A673 (cell line): ENCODE measurements around the gene STYXL1. TPM values are rescaled to one million over a fixed set of nuclear protein-coding genes. Genes with fewer than 3 reads are reported as not detected.
A peak's percentile ranks its signal among the peaks of the same experiment; 100 is the strongest.

Source experiments
- BruUV-seq: library from RNA; stranded (reverse); fragments of 400-500 nt; replicated peaks from 2 replicates; lab custom pipeline; 2021; lab: Mats Ljungman, UMichigan
- CTCF ChIA-PET: fragments of 300-600 bp; sonication (Branson Sonifier 250); formaldehyde crosslinking; loops from one replicate; lab custom pipeline; 2022; ENCODE audit warnings: antibody characterized with exemption; lab: Charles Lee
- POLR2A ChIA-PET: fragments of 300-600 bp; sonication (Branson Sonifier 250); formaldehyde crosslinking; loops from one replicate; lab custom pipeline; 2022; ENCODE audit warnings: antibody characterized with exemption; ENCODE audit not compliant: low non-redundant PET; lab: Charles Lee
- DNase-seq: peaks from one replicate; pipeline ENCODE4 v3.0.0-alpha.2; 2015; ENCODE audit warnings: low spot score
- H3K27ac ChIP-seq: fragments of 200-600 bp; sonication (generic); 2 replicates; pipeline ENCODE4 v1.5.1; 2016; ENCODE audit warnings: mixed run types, low read depth, mild to moderate bottlenecking, mixed read lengths, antibody characterized with exemption, low read length; ENCODE audit not compliant: poor library complexity, severe bottlenecking
- H3K27me3 ChIP-seq: fragments of 200-600 bp; sonication (generic); replicated peaks from 2 replicates; pipeline ENCODE4 v1.6.1; 2017; ENCODE audit warnings: mixed run types, low read depth, mild to moderate bottlenecking, mixed read lengths, antibody characterized with exemption, low read length; ENCODE audit not compliant: insufficient read depth, poor library complexity
- H3K36me3 ChIP-seq: fragments of 200-600 bp; sonication (generic); 2 replicates; pipeline ENCODE4 v1.6.1; 2016; ENCODE audit warnings: mixed run types, mild to moderate bottlenecking, mixed read lengths, antibody characterized with exemption, low read length; ENCODE audit not compliant: insufficient read depth, poor library complexity, severe bottlenecking
- H3K4me1 ChIP-seq: fragments of 200-600 bp; sonication (generic); 2 replicates; pipeline ENCODE4 v1.6.1; 2017; ENCODE audit warnings: mixed run types, mild to moderate bottlenecking, mixed read lengths, antibody characterized with exemption, low read length; ENCODE audit not compliant: insufficient read depth, poor library complexity, severe bottlenecking
- H3K4me3 ChIP-seq: fragments of 200-600 bp; sonication (generic); 2 replicates; pipeline ENCODE4 v1.5.1; 2016; ENCODE audit warnings: low read depth, mixed run types, mild to moderate bottlenecking, mixed read lengths, low read length; ENCODE audit not compliant: poor library complexity, severe bottlenecking
- H3K9me3 ChIP-seq: fragments of 200-600 bp; sonication (generic); 2 replicates; pipeline ENCODE4 v1.6.1; 2016; ENCODE audit warnings: mixed run types, low read depth, mild to moderate bottlenecking, mixed read lengths, antibody characterized with exemption, low read length; ENCODE audit not compliant: poor library complexity, severe bottlenecking
- CTCF ChIP-seq: fragments of 300-800, 200-600 bp; sonication (generic); conservative IDR thresholded peaks from 2 replicates; pipeline ENCODE4 v1.5.1; 2017; ENCODE audit warnings: low read depth, mild to moderate bottlenecking, antibody characterized with exemption, low read length, moderate library complexity, mixed read lengths
- EZH2 ChIP-seq: fragments of 200-600 bp; sonication (generic); IDR thresholded peaks from 2 replicates; pipeline ENCODE4 v1.6.1; 2017; ENCODE audit warnings: borderline replicate concordance, low read depth, mild to moderate bottlenecking, mixed read lengths, antibody characterized with exemption, low read length; ENCODE audit not compliant: poor library complexity, severe bottlenecking
- intact Hi-C: fragments of 100-400 bp; cut with micrococcal nuclease; formaldehyde crosslinking; loops from one replicate; pipeline ENCODE4 v1.10.0; 2022; ENCODE audit not compliant: unreplicated experiment
- total RNA-seq: library from RNA; stranded (reverse); gene quantifications from 2 replicates; pipeline ENCODE4 v1.2.3, GENCODE V29; 2021

Gene STYXL1
- total RNA-seq, 1 experiment from 2014 or later = 36.3 TPM

DNA sequence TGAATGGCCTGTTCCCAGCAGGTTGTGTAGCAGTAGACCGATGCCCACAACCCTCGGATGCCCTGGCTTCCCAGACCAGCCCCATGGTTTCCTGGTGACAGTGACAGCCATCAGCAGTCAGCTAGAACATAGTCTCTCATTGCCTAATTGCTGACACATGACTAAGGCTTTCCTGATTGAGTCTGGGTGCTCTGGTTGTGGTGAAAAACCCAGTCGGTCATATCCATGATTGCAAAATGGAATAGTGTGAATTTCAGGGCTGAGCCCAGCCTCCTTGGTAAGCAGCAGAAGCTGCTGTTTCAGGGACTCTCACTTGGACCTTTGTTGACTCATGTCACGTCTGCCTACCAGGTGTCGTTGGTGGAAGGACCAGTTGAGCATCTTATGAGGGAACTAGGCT lies 96.3 kb downstream of the STYXL1 start:
- H3K27me3 ChIP-seq = no peaks in the 10 kb centered on the region
- DNase-seq = peak; percentile 40
- no peaks in the 10 kb centered on the region for H3K9me3 ChIP-seq
- ChIA-PET CTCF (no interaction called here), POLR2A (interaction anchor here (0.6 kb wide), 1 partner anchor 45 kb away, joined by 3 read pairs; no protein-coding TSS in a partner anchor)
- peaks cover 13% of the 10 kb centered on the region for H3K36me3 ChIP-seq
- intact Hi-C loops = no loop called here
- BruUV-seq = no TSS peak
- no peak overlapping the region for H3K27ac ChIP-seq
- TF ChIP-seq CTCF = no peak
- no peak for TF ChIP-seq EZH2
- H3K4me1 ChIP-seq = no peaks in the 10 kb centered on the region
- H3K4me3 ChIP-seq = no peak overlapping the region

DNA sequence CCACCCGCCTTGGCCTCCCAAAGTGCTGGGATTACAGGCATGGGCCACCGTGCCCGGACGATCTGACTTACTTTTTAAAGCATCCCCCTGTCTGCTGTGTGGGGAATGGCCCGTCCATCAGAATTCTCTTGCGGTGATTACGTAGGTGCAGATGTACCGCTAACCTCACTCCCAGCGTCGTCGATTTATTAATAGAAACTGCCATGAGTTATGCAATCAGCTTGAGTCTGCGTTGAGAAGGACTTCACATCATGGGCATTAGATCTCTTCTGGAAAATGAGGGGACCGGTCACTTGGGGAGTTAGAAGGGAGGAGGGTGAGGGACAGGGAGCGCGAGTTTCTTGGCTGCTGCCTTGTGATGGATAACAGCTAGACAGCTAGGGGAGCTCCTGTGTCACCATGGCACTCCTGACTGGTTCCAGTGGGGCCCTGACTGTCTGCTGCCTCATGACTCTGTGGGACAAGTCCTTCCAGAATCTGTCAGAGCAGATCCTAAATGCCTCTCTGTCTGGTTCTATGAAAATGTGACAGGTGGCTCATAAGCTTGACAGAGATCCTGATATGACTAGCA lies 97.6 kb downstream of the STYXL1 start:
- intact Hi-C loops = no loop called here
- POLR2A ChIA-PET = no interaction called here
- CTCF ChIA-PET = no interaction called here
- H3K27ac ChIP-seq = no peak overlapping the region
- H3K27me3 ChIP-seq = no peaks in the 10 kb centered on the region
- no peak overlapping the region for H3K4me3 ChIP-seq
- peaks cover 4% of the 10 kb centered on the region for H3K36me3 ChIP-seq
- no peak for DNase-seq
- H3K4me1 ChIP-seq = no peaks in the 10 kb centered on the region
- TF ChIP-seq CTCF (no peak), EZH2 (no peak)
- H3K9me3 ChIP-seq = no peaks in the 10 kb centered on the region
- BruUV-seq = no TSS peak

GRCh38 chr7:75948179-75948578 lies 99.6 kb downstream of the STYXL1 start:
- DNase-seq = no peak
- TF ChIP-seq CTCF = no peak
- TF ChIP-seq EZH2 = no peak
- Histone ChIP-seq H3K36me3 (no peaks in the 10 kb centered on the region), H3K27ac (no peak overlapping the region), H3K4me3 (no peak overlapping the region), H3K27me3 (no peaks in the 10 kb centered on the region), H3K9me3 (no peaks in the 10 kb centered on the region), H3K4me1 (no peaks in the 10 kb centered on the region)
- BruUV-seq = no TSS peak
- intact Hi-C loops = no loop called here
- ChIA-PET CTCF (no interaction called here), POLR2A (interaction anchor here (0.6 kb wide), 1 partner anchor 401 kb away, joined by 4 read pairs; no protein-coding TSS in a partner anchor)

Other genes starting within 250 kb of the STYXL1 start
- gene CCL24, start 234.2 kb downstream of the STYXL1 start, total RNA-seq = not detected in 2 replicates
- gene RHBDD2, start 169.0 kb downstream of the STYXL1 start, total RNA-seq = 86.5 and 89.4 TPM in 2 replicates
- 99.3 and 104 TPM in 2 replicates for gene POR, start 132.8 kb downstream of the STYXL1 start, total RNA-seq
- 18.7 and 18.9 TPM in 2 replicates for gene TMEM120A, start 53.4 kb downstream of the STYXL1 start, total RNA-seq
- gene MDH2, start 106 bp upstream of the STYXL1 start, total RNA-seq = 316 and 343 TPM in 2 replicates
- 1.7 and 1.8 TPM in 2 replicates for gene SRRM3, start 153.9 kb upstream of the STYXL1 start, total RNA-seq